GM21786 (cell line): ENCODE data around the gene UBE2J2.

Source experiments
- ATAC-seq: cut with Tn5 transposase; IDR thresholded peaks from one replicate; pipeline ENCODE4 v1.9.1; 2021; ENCODE audit not compliant: unreplicated experiment

UBE2J2 gene

DNA sequence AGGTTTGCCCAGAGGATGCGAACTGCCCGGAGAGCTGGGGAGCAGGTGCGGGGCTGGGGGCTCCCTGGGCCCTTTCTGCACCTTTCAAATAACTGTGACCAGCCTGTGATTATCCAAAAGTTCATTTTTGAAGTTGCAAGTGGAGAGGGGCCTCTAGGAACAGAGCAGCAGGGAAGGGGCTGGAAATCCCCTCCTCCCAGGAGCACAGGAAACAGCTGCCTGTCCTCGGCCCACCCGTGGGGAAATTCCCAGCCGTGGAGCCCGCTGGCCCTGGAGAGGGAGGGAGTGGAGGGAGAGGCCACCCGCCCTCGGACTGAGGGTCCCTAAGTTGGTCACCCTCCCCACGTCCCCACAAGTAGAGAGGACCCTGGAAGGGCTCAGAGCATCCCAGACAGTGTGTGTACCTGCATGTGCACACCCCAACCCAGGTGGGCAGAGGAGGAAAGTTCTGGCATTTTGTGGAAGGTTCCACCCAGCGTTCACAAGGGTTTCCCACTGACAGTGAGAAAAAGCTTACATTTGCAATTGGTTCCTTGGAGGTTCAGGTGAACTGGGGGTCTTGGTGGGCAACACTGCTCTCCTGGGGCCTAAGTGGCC, 58.5 kb downstream of the UBE2J2 start:
- ATAC-seq: no peak

DNA sequence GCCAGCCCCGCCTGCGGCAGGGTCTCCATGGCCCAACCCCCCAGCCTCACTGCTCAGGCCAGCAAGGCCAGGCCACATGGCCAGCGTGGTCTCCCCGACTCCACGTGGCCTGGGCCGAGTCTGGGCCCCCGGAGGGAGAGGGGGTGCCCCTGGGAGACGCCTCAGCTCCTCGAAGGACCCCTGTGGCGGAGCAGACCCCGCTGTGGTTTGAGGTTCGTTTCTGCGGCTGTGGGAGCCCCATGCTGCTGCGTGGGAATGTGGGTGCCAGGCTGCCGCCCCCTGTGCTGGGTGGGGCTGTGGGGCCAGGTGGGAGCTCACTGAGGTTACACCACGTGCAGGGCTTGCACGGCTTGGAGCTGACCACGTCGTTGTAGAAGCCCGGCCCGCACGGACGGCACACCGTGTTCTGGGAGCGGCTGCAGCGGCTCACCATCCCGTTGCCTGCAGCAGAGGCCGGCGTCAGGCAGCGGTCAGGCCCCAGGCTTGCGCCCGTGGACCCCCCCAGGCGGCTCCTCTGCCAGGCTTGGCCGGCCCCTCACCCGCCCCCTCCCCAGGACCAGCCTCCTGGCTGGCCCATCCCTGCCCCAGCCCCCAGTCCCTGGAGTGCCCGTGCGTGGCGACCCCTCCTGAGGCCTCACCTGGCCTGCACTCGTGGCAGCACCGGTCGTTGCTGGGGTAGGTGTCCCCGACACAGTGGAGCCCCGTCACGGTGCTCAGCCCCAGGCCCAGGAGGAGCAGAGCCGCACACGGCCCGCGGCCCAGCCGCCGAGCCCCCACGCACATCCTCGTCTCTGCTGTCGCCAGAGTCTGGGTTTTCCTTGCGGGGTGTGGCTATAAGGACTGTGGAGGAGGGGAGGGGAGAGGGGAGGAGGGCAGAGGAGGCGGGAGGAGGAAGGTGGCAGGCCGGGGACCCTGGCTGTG, 60.0 kb downstream of the UBE2J2 start, which contains the start of gene TNFRSF4:
Gene TNFRSF4, minus strand, starts transcription at position 809 of the 921 bp plus-strand sequence. Its CDS starts 26 bp downstream, at position 783.
- no peak for ATAC-seq

GRCh38 chr1:1212780-1213344, 60.8 kb downstream of the UBE2J2 start:
- no peak for ATAC-seq

GRCh38 chr1:1211541-1212441, 61.9 kb downstream of the UBE2J2 start:
- no peak for ATAC-seq

DNA sequence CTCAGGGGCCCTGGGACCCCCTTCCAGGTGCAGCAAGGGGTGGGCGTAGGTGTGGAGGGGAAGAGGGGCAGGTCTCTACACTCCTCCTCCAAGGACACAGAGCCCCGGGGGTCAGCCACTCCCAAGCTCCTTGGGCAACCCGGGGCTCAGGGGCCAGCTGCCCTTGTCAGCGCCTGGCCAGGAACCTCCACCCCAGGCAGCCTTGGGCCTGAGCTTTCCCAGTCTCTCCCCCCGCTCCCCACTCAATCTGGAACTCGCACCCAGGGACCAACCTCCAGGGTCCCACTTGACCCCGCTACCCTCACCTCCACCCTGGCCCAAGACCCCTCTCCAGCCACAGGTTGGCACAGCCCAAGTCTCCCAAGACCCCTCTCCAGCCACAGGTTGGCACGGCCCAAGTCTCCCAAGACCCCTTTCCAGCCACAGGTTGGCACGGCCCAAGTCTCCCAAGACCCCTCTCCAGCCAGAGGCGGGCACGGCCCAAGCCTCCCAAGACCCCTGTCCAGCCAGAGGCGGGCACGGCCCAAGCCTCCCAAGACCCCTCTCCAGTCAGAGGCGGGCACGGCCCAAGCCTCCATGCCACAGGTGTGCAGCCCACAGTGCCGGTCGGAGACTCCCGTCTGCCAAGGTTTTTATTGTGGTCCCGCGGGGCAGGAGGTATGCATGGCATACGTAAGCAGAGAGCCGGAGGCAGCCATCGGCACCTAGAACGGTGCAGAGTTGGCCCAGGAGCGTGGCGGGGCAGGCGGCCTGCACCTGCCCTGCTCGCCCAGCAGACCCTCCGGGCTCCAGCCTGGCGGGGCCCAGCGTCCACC, 62.7 kb downstream of the UBE2J2 start:
- ATAC-seq: no peak

DNA sequence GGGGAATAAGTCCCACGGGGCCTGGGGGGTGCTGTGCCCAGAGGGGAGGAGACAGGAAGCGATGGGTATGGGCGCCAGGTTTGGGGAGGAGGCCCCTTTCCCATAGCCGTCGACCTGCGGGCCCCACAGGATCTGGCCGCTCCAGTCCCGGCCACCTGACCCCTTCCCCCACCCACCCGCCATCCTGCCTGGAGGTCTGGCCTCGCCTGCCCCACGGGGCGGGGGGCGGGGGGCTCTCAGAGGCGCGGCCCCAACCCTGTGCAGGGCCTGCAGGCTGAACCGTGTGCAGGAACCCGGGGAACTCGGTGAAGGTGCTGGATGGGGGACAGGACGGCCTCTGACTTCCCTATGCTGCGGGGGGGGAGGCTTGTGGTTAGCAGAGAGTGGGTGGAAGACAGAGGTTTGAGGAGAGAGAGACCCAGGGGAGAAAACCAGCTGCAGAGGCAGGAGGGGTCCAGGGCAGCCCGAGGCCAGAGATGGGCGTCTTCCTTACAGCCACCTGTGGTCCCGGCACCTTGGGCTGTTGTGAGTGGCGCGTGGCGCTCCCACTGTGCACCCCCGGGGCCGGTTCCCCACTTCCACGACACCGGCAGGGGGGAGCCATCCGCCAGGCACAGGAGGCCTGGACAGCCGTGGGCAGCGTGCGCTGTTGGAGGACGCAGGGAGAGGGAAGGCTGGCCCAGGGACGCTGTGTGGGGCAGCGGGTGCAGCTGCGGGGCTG, 64.8 kb downstream of the UBE2J2 start:
- ATAC-seq: no peak

DNA sequence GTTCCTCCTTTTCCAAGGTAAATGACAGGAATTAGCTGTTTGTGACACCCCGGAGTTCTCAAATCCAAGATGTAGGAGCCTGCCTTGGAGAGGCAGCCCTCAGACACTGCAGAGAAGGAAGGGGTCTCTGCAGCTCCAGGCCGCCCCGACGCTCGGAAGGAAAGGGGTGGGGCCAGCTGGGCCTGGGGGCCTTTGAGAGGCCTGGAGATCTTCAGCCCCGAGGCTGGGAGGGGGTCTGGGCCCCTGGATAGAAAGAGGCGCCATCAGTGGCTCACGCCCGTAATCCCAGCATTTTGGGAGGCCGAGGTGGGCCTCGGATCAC, 66.1 kb downstream of the UBE2J2 start:
- ATAC-seq: no peak

DNA sequence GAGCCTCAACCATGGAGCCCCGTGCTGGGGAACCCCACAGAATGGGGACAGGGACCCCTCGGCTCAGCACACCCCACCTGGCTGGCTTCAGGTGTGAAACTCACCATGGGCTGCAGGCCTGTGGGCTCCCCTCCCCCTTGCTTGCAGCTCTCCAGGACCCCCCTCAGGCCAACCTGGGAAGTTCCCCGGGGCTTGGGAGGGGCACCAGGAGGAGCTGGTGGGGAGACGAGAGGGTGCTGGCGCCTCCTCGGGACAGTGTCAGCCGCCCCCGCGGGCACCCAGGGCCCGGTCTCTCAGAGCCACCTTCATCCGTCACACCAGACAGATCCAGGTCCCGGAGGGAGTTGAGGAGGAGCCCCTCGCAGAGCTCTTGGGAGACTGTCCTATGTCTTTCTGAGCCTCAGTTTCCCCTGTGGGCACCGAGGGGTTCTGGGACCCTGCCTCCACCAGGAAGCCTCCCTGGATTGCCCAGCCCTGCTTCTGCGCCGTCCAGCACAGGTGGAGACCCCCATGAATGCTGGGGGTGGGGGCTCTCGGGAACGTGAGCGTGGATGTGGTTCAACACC, 66.6 kb downstream of the UBE2J2 start:
- ATAC-seq: no peak

DNA sequence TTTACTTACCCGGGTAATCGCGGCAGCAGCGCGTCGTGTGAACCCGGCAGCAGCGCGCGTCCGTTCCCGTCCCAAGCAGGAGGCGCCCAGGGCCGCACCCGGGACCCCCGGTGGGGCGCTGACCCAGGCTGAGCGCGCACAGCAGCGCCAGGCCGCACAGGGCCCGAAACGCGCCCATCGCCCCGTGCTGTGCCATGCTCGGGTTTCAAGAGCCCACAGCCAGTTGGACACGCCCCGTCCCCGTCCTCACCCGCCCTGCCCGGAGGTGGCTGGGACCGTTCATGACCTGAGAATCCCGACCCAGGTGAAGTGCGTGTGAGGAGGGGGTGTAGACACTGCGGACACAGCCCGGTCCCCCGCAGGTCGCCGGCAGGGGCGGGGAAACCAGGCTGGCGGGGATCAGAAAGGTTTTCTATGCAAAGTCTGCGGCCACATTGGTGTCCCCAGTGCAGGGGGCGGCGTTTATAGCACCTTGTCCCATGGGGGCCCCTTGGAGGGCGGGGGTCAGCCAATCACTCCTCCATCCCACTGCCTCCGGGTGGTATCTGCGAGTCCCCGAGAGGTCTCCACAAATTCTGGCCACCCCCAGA, 67.2 kb downstream of the UBE2J2 start, which contains the start of gene TNFRSF18:
Gene TNFRSF18, minus strand, starts transcription at position 217 of the 590 bp plus-strand sequence. Its CDS starts 21 bp downstream, at position 196.
- no peak for ATAC-seq

DNA sequence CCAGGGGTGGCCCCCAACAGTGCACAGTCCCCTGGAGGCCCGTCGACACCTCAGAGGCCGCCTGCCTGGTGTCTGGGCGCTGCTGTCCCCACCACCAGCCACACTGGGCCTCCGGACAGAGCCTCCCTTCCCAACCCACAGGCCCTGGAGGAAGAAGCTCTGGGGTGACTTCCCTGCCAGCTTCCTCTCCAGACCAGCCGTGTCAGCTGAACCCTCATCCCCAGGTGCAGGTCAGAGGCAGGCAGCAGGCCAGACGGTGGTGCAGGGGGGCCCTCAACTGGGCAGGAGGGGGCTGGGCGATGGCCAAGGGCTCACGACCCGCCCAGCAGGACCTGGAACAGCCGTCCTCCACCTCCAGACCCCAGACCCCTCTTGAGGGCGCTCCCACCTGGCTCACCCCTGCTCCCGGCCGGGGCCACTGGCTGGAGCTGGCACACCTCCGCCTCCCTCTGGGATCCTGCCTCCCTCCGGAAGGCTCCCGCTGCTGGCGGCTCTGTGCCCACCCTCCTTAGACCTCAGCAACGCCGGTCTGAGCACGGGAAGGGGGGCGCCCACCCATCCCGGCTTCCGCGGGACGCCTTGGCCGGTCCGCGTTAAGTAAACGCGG, 67.8 kb downstream of the UBE2J2 start:
- ATAC-seq: no peak

GRCh38 chr1:1204998-1205768, 68.5 kb downstream of the UBE2J2 start:
- no peak for ATAC-seq

- ATAC-seq: no peak
Observed at GRCh38 chr1:1204425-1204920, 69.2 kb downstream of the UBE2J2 start.
